Measurements from ENCODE around the gene SLX9.
"Not testable (repeated sequence)": the region's sequence is repeated elsewhere in the genome, so short reads cannot be mapped to it uniquely, and the experiment has no call there.

Gene SLX9

DNA sequence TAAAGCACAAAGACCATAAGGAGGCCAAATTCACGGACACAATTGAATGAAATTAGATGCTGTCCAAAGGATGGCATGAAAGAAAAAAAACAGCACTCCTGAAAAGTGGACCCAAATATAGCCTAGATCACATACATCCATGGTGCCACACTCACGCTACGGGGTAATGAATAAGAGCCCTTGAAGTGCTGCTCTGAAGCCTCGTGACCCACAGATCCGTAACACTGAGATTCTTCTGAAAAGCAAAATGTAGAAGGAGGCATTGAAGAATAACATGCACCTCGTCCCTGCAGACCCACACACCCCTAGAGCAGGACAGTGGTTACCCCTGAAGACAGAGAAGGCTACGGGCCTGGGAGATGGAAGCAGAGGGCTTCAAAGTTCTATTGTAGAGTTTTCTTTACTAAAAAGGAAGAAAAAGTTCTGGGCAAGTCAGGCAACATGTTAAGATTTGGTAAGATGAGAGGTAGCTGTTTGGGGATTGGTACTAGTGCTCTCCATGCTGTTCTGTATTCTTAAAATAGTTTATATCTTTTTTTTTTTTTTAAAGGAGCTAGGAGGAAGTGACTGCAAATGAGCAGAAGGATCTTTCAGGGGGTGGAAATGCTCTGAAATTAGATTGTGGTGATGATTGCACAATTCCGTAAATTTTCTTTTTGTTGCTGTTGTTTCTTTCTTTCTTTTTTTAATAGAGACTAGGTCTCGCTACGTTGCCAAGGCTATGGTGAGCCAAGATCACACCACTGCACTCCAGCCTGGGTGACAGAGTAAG is 15.0 kb upstream of the SLX9 start:
- Histone ChIP-seq H3K36me3 (ENCODE audit: control insufficient read depth in 2 of 2, insufficient read depth in 2 of 2, low read length in 2 of 2) (no peaks in the 10 kb centered on the region), H3K9me3 (ENCODE audit: control insufficient read depth in 2 of 2, low read length in 2 of 2) (no peaks in the 10 kb centered on the region), H3K27me3 (ENCODE audit: control insufficient read depth in 2 of 2, insufficient read depth in 2 of 2, low read length in 2 of 2) (peaks cover 7 to 20% of the 10 kb centered on the region in 2 donors), H3K9ac (ENCODE audit: low read depth in 1 of 2, low read length in 2 of 2) (no peak overlapping the region), H3K4me3 (ENCODE audit: low read length in 2 of 2) (no peak overlapping the region), H3K4me1 (ENCODE audit: control insufficient read depth in 2 of 2, insufficient read depth in 2 of 2, low read length in 2 of 2) (peaks cover 2 to 7% of the 10 kb centered on the region in 2 donors), H3K27ac (ENCODE audit: low read depth in 2 of 2, low read length in 2 of 2) (no peak overlapping the region)

DNA sequence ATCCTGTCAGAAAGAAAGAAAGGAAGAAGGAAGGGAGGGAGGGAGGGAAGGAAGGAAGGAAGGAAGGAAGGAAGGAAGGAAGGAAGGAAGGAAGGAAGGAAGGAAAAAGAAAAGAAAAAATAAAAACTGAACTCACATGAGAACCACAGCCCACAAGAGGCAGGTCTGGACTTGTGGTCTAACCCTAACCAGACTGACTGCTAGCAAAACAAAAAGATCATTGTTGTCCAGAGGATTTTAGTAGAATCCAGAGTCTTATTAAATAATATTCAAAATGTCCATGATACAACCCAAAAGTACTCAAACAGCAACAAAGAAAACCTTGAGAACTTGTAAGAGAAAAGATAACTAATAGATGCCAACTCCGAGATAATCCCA is 14.5 kb upstream of the SLX9 start:
- Histone ChIP-seq H3K9ac (ENCODE audit: low read depth in 1 of 2, low read length in 2 of 2) (no peak overlapping the region), H3K9me3 (ENCODE audit: control insufficient read depth in 2 of 2, low read length in 2 of 2) (no peaks in the 10 kb centered on the region), H3K4me1 (ENCODE audit: control insufficient read depth in 2 of 2, insufficient read depth in 2 of 2, low read length in 2 of 2) (peaks cover 2 to 7% of the 10 kb centered on the region in 2 donors), H3K4me3 (ENCODE audit: low read length in 2 of 2) (no peak overlapping the region), H3K27me3 (ENCODE audit: control insufficient read depth in 2 of 2, insufficient read depth in 2 of 2, low read length in 2 of 2) (peaks cover 3 to 25% of the 10 kb centered on the region in 2 donors), H3K27ac (ENCODE audit: low read depth in 2 of 2, low read length in 2 of 2) (no peak overlapping the region), H3K36me3 (ENCODE audit: control insufficient read depth in 2 of 2, insufficient read depth in 2 of 2, low read length in 2 of 2) (no peaks in the 10 kb centered on the region)

DNA sequence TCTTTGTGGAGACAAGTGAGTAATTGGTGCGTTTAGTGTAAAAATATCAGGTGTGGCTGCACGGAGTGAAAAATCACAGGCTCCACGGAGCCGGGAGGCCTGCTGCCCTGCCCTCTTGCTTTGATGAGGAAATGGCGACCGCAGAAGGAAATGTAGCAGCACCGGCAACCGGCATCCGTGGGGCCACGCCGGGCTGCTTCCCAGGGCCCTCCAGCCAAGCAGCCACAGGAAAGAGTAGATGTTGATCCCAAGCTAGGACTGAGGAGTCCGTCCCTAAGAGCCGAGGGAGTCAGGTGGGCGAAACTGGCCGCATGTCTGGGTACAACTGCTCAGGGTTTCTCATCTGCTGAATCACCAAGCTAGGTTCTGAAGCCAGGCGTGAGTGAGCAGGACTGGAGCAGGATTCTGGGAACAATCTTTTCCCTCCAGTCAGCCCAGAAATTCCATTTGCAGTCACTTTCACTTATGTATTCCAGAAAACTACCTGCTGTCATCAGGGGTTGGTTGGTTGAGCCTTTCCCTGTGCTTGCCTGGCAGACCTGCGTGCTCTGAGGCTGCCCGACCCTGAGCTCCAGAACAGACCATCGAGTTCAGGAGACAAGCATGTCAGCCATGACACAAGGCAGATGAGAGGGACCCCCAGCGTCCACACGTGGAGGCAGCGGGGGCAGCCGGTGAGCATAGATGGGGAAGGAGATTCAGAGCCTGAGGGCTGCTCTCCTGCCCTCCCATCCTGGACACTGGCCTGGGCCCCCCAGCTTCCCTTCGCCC is 13.3 kb upstream of the SLX9 start:
- Histone ChIP-seq H3K9me3 (ENCODE audit: control insufficient read depth in 2 of 2, low read length in 2 of 2) (no peaks in the 10 kb centered on the region), H3K4me3 (ENCODE audit: low read length in 2 of 2) (peak overlapping the region in 1 of 2 donors; percentile 16), H3K27ac (ENCODE audit: low read depth in 2 of 2, low read length in 2 of 2) (peak overlapping the region in 1 of 2 donors; percentile 52), H3K4me1 (ENCODE audit: control insufficient read depth in 2 of 2, insufficient read depth in 2 of 2, low read length in 2 of 2) (peaks cover 6 to 10% of the 10 kb centered on the region in 2 donors), H3K36me3 (ENCODE audit: control insufficient read depth in 2 of 2, insufficient read depth in 2 of 2, low read length in 2 of 2) (no peaks in the 10 kb centered on the region), H3K27me3 (ENCODE audit: control insufficient read depth in 2 of 2, insufficient read depth in 2 of 2, low read length in 2 of 2) (peaks cover 7 to 30% of the 10 kb centered on the region in 2 donors), H3K9ac (ENCODE audit: low read depth in 1 of 2, low read length in 2 of 2) (no peak overlapping the region)

DNA sequence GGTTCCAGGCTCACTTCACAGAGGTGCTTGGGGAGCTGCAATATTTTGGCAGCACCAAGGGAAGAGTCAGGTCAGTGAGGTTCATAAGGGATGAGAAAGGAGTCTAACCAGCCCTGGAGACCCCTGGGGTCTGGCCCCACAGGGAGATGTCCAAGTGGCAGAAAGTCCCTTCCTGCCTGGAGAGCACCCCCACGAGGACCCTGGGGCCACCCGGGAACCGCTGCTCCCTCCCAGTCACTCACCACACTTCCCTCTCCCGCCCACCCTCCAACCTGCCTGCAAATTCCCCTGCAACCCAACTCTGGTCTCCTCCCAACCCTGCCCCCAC is 12.6 kb upstream of the SLX9 start:
- H3K27ac ChIP-seq (ENCODE audit: low read depth in 2 of 2, low read length in 2 of 2) = peak overlapping the region in 1 of 2 donors; percentile 65
- peaks cover 10 to 33% of the 10 kb centered on the region in 2 donors for H3K27me3 ChIP-seq (ENCODE audit: control insufficient read depth in 2 of 2, insufficient read depth in 2 of 2, low read length in 2 of 2)
- H3K36me3 ChIP-seq (ENCODE audit: control insufficient read depth in 2 of 2, insufficient read depth in 2 of 2, low read length in 2 of 2) = no peaks in the 10 kb centered on the region
- H3K9me3 ChIP-seq (ENCODE audit: control insufficient read depth in 2 of 2, low read length in 2 of 2) = no peaks in the 10 kb centered on the region
- H3K4me3 ChIP-seq (ENCODE audit: low read length in 2 of 2) = peak overlapping the region in 1 of 2 donors; percentile 16
- H3K9ac ChIP-seq (ENCODE audit: low read depth in 1 of 2, low read length in 2 of 2) = no peak overlapping the region
- peaks cover 6 to 13% of the 10 kb centered on the region in 2 donors for H3K4me1 ChIP-seq (ENCODE audit: control insufficient read depth in 2 of 2, insufficient read depth in 2 of 2, low read length in 2 of 2)

DNA sequence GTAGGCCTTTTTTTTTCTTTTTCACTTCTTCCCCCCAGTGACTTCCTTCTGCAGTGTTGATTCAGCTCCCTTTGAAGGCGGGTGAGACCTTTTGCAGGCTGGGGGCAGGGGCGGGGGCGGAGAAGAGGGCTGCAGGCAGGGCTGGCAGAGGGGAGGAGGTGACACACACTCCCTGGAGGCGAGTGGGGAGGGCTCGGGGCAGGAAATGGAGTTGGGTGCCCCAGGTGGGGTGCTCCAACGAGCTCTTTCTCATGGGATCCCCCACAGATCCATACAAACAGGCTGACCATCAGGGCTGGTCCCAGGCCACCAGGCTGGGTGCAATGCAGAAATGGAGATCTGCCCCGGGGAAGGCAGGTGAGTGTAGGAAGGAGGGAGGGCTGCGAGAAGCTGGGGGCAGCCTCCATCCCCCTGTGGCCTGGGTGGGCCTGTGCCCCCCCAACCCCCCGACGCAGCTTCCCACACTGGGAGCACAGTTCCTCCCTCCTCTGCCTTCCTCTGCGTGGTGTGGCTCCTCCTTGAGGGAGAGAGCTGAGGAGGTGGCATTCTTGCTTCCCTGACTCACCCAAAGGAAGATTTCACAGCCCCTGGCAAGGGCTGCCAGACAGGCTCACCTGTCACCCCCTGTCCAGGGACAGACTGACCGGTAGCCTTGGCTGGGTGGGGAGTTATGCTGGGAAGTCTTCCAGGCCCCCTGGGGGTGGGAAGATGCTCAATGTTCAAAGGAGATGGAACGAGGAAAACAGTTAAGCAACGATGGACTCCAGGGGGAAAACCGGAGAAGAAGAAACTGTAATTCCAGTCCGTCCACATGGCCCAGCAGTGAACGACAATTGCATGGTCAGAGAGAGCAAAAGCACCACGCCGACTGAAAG is 12.0 kb upstream of the SLX9 start:
- Histone ChIP-seq H3K9ac (ENCODE audit: low read depth in 1 of 2, low read length in 2 of 2) (peak overlapping the region in 1 of 2 donors; percentile 60), H3K36me3 (ENCODE audit: control insufficient read depth in 2 of 2, insufficient read depth in 2 of 2, low read length in 2 of 2) (no peaks in the 10 kb centered on the region), H3K9me3 (ENCODE audit: control insufficient read depth in 2 of 2, low read length in 2 of 2) (no peaks in the 10 kb centered on the region), H3K4me1 (ENCODE audit: control insufficient read depth in 2 of 2, insufficient read depth in 2 of 2, low read length in 2 of 2) (peaks cover 6 to 13% of the 10 kb centered on the region in 2 donors), H3K27me3 (ENCODE audit: control insufficient read depth in 2 of 2, insufficient read depth in 2 of 2, low read length in 2 of 2) (peaks cover 10 to 33% of the 10 kb centered on the region in 2 donors), H3K27ac (ENCODE audit: low read depth in 2 of 2, low read length in 2 of 2) (peak overlapping the region in 1 of 2 donors; percentile 65), H3K4me3 (ENCODE audit: low read length in 2 of 2) (peak overlapping the region in 1 of 2 donors; percentile 59)

DNA sequence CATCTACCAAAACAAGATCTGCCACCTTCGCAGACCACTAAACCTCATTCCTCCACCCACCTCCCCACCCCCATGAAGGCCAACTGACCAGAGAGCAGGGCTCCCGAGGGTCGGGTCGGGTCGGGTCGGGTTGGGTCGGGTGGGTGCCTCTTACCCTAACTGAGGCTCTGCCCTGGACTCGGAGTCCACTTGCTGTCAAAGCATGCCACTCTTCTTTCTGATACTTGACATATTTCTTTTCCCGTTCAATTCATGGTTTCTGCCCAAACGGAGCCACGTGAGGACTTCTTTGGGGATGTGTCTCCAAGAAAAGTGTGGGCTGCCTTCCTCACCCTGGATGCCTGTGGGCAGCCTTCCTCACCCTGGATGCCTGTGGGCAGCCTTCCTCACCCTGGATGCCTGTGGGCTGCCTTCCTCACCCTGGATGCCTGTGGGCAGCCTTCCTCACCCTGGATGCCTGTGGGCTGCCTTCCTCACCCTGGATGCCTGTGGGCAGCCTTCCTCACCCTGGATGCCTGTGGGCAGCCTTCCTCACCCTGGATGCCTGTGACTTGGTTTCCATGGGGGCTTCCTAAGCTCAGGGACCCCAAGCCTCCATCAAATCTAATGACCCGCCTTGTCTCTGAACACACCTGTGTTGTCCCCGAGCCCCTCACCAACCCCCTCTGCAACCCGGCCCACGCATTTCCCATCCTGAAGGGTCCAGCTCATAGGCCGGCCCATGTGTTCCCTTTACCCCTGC is 11.2 kb upstream of the SLX9 start:
- peak overlapping the region in 1 of 2 donors; percentile 59 for H3K4me3 ChIP-seq (ENCODE audit: low read length in 2 of 2)
- H3K27ac ChIP-seq (ENCODE audit: low read depth in 2 of 2, low read length in 2 of 2) = peak overlapping the region in 1 of 2 donors; percentile 65
- not testable (repeated sequence) for H3K9me3 ChIP-seq (ENCODE audit: control insufficient read depth in 2 of 2, low read length in 2 of 2); H3K36me3 ChIP-seq (ENCODE audit: control insufficient read depth in 2 of 2, insufficient read depth in 2 of 2, low read length in 2 of 2); H3K9ac ChIP-seq (ENCODE audit: low read depth in 1 of 2, low read length in 2 of 2)
- H3K4me1 ChIP-seq (ENCODE audit: control insufficient read depth in 2 of 2, insufficient read depth in 2 of 2, low read length in 2 of 2) = peaks cover 6 to 13% of the 10 kb centered on the region in 2 donors
- peaks cover 15 to 38% of the 10 kb centered on the region in 2 donors for H3K27me3 ChIP-seq (ENCODE audit: control insufficient read depth in 2 of 2, insufficient read depth in 2 of 2, low read length in 2 of 2)

DNA sequence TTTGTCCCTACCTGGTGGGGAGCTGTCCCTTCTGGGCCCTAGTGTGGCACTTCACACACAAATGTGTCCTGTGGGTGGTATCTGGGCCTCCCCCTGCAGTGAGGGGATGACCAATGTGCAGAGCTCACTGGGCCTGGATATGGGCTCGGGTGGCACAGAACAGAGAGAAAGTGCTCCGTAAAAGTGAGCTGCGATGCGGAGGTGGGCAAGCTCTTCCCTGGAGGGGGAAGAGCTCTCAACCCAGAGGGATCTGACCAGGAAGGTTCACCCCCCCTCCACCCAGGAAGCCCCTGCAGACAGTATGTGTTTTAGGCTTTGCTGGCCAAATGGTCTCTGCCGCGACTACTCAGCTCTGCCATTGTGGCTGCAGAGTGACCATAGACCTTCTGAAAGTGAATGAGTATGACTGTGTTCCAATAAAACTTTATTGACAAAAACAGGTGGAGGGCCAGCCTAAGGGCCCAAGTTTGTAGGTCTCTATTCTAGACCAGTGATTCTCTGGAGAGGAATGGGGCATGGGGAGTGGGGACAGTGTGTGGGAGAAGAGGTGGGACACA is 10.5 kb upstream of the SLX9 start:
- Histone ChIP-seq H3K27me3 (ENCODE audit: control insufficient read depth in 2 of 2, insufficient read depth in 2 of 2, low read length in 2 of 2) (peaks cover 17 to 37% of the 10 kb centered on the region in 2 donors), H3K27ac (ENCODE audit: low read depth in 2 of 2, low read length in 2 of 2) (no peak overlapping the region), H3K4me1 (ENCODE audit: control insufficient read depth in 2 of 2, insufficient read depth in 2 of 2, low read length in 2 of 2) (peaks cover 6 to 13% of the 10 kb centered on the region in 2 donors), H3K9ac (ENCODE audit: low read depth in 1 of 2, low read length in 2 of 2) (no peak overlapping the region), H3K36me3 (ENCODE audit: control insufficient read depth in 2 of 2, insufficient read depth in 2 of 2, low read length in 2 of 2) (no peaks in the 10 kb centered on the region), H3K9me3 (ENCODE audit: control insufficient read depth in 2 of 2, low read length in 2 of 2) (no peaks in the 10 kb centered on the region), H3K4me3 (ENCODE audit: low read length in 2 of 2) (no peak overlapping the region)

DNA sequence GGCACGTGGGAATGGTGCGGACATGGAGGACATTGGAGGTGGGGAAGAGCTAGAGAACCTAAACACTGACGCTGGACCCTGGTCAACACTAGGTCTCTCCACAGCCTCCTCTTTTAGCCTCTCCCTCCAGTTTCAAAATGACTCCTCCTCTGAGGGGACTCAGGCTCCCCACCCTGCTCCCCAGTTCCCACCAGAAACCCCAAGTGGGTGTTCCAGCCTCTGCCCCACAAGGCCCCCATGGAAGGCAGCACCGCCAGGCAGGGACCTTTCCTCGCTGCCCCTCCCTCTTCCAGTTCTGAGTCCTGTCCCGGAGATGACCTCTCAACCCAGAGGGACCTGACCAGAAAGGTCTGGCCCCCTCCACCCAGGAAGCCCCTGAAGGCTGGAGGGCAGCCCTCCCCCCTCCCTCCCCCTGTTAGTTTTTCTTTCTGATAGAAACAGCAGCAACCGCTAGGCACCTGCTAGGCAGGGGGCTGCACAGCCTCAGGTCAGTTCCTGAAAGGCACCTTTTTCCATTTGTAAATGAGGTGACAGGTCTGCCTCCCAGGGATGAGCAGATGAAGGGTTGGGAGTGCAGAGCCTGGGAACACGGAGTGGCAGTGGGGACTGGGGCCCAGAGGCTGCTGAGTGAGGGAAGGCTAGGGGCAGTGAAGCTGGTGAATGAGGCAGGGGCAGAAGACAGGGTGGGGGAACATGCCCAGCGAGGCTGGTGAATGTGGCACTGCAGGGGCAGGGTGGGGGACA is 9.9 kb upstream of the SLX9 start:
- Histone ChIP-seq H3K4me1 (ENCODE audit: control insufficient read depth in 2 of 2, insufficient read depth in 2 of 2, low read length in 2 of 2) (peaks cover 6 to 13% of the 10 kb centered on the region in 2 donors), H3K27me3 (ENCODE audit: control insufficient read depth in 2 of 2, insufficient read depth in 2 of 2, low read length in 2 of 2) (peaks cover 17 to 37% of the 10 kb centered on the region in 2 donors)

More for the DNA sequence above, 9.9 kb upstream of the SLX9 start:
- no peaks in the 10 kb centered on the region for H3K36me3 ChIP-seq (ENCODE audit: control insufficient read depth in 2 of 2, insufficient read depth in 2 of 2, low read length in 2 of 2)
- no peak overlapping the region for H3K4me3 ChIP-seq (ENCODE audit: low read length in 2 of 2)
- peak overlapping the region in 1 of 2 donors; percentile 16 for H3K27ac ChIP-seq (ENCODE audit: low read depth in 2 of 2, low read length in 2 of 2)
- no peaks in the 10 kb centered on the region for H3K9me3 ChIP-seq (ENCODE audit: control insufficient read depth in 2 of 2, low read length in 2 of 2)
- no peak overlapping the region for H3K9ac ChIP-seq (ENCODE audit: low read depth in 1 of 2, low read length in 2 of 2)
